Measurements from ENCODE around the gene THAP8. TPM values are rescaled to one million over a fixed set of nuclear protein-coding genes. Genes with fewer than 3 reads are reported as not detected.

Gene THAP8
- total RNA-seq, 1 donor from 2014 or later: 10.1 TPM

DNA sequence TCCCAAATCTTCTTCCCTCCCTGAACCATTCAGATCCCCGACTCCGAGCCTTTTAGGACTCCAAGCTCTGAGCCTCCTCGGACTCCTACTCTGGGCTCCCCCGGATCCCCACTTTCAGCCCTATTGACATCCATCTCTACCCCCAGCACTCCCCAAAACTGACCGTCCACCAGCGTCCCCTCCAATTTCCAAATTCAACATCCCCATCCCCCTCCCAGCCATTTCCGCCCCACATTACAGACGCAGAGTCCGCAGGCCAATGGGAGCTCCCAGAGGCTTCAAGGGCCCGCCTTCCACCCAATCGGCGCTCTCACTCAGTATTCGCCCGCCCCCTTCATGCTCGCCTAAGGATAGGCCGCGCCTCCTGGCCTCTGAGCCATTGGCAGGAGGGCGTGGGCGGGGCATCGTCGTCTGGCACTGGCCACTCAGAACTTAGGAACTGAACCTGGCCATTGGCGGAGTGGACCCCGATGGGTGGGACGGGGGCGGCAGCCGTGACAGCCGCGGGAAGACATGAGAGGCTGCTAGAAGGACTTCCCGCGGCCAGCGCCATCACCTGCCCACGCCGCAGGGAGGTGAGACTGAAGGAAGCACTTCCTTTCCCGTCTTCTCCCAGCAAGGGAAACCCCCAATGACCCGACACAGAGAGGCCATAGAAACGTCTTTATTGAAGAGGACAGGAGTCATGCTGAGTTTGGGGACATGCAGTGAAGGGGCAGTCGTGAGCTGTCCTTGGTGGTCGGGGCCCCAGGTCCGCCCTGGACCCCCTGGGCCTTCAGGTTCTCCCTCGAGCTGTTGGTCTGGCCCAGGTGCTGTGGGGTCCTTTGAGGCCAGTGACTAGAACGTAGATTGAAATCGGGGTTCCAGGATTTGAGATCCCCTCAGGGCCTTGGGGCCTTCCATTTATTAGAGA, 39.8 kb downstream of the THAP8 start, which contains the start of gene ALKBH6:
TSS of gene ALKBH6 (minus strand) at position 202 of the 913 bp plus-strand sequence. CDS start 816 bp downstream, outside the sequence.
- Mint-ChIP-seq H3K27ac (peak within 1 kb of the TSS; percentile 90), H3K9me3 (ENCODE audit: low read depth) (no peaks in the 10 kb centered on the region), H3K27me3 (no peaks in the 10 kb centered on the region), H3K4me1 (ENCODE audit: low read depth) (peaks cover 21% of the 10 kb centered on the region), H3K36me3 (ENCODE audit: insufficient read depth) (no peaks in the 10 kb centered on the region), H3K4me3 (ENCODE audit: low read depth) (peak within 1 kb of the TSS; percentile 99)
- DNase-seq (ENCODE audit: low spot score, unreplicated experiment): peak; percentile 97
- TF ChIP-seq, protein P1, sequence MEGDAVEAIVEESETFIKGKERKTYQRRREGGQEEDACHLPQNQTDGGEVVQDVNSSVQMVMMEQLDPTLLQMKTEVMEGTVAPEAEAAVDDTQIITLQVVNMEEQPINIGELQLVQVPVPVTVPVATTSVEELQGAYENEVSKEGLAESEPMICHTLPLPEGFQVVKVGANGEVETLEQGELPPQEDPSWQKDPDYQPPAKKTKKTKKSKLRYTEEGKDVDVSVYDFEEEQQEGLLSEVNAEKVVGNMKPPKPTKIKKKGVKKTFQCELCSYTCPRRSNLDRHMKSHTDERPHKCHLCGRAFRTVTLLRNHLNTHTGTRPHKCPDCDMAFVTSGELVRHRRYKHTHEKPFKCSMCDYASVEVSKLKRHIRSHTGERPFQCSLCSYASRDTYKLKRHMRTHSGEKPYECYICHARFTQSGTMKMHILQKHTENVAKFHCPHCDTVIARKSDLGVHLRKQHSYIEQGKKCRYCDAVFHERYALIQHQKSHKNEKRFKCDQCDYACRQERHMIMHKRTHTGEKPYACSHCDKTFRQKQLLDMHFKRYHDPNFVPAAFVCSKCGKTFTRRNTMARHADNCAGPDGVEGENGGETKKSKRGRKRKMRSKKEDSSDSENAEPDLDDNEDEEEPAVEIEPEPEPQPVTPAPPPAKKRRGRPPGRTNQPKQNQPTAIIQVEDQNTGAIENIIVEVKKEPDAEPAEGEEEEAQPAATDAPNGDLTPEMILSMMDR (IDR thresholded peaks at IDR 0.05; ENCODE audit: unreplicated experiment): no peak

DNA sequence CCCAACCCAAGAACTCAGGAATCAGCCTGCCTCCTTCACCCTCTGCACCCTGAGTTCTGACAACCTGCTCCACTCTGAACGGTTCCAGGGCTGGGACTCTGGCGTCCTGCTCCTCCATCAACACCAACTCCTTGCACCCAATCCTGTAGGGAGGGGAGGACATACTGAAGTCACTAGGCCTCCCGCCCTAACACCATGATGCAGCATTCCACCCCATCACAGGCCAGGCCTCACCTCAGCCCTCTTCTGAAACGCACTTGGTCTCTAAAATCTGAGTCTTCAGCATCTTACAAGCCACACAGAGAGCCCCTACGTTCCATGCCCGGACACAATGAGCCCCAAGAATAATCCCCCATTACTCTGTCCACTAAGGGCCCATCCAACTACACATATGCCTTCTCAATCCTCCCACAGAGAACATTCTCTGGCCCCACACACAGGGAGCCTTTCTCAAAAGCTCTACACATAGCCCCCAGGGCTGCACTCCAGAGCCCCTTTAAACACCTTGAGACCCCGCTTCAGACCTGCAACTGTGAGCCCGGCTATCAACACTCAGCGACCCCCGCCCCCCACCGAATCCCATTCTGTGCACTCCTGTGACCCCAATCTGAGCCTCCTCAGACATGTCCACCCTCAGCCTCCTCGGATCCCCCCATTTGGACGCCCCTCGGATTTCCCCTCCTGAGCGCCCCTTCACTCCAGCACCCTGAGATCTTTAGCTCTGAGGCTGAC, 40.6 kb downstream of the THAP8 start:
- Mint-ChIP-seq H3K27me3 (no peaks in the 10 kb centered on the region), H3K27ac (peak overlapping the region; percentile 88), H3K36me3 (ENCODE audit: insufficient read depth) (no peaks in the 10 kb centered on the region), H3K9me3 (ENCODE audit: low read depth) (no peaks in the 10 kb centered on the region), H3K4me3 (ENCODE audit: low read depth) (peak overlapping the region; percentile 99), H3K4me1 (ENCODE audit: low read depth) (peaks cover 25% of the 10 kb centered on the region)
- TF ChIP-seq, protein P1 (IDR thresholded peaks at IDR 0.05; ENCODE audit: unreplicated experiment): no peak
- no peak for DNase-seq (ENCODE audit: low spot score, unreplicated experiment)

DNA sequence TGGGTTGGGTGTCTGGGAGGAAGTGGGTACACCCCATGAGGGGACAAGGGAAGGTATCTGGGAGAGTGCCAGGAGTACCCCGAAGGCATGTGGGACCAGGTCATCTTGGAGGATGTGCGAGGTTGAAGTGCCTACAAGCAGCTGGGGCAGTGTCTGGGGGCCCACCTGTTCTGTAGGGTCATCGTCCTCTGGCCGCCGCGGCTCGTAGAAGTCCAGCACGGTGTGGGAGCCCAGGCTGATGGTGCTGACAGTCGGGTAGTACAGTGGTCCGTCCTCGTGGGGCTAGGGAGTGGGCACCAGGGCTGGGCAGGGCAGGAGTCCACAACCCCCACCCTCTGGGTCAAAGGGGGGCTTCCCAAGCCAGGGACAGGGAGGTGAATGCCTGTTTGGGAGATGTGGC, 43.7 kb downstream of the THAP8 start:
- TF ChIP-seq, protein P1 (IDR thresholded peaks at IDR 0.05; ENCODE audit: unreplicated experiment): no peak
- H3K9me3 Mint-ChIP-seq (ENCODE audit: low read depth): no peaks in the 10 kb centered on the region
- no peak for DNase-seq (ENCODE audit: low spot score, unreplicated experiment)
- H3K27ac Mint-ChIP-seq: no peak overlapping the region
- no peaks in the 10 kb centered on the region for H3K27me3 Mint-ChIP-seq
- peaks cover 32% of the 10 kb centered on the region for H3K4me1 Mint-ChIP-seq (ENCODE audit: low read depth)
- no peak overlapping the region for H3K4me3 Mint-ChIP-seq (ENCODE audit: low read depth)
- peaks cover 2% of the 10 kb centered on the region for H3K36me3 Mint-ChIP-seq (ENCODE audit: insufficient read depth)

DNA sequence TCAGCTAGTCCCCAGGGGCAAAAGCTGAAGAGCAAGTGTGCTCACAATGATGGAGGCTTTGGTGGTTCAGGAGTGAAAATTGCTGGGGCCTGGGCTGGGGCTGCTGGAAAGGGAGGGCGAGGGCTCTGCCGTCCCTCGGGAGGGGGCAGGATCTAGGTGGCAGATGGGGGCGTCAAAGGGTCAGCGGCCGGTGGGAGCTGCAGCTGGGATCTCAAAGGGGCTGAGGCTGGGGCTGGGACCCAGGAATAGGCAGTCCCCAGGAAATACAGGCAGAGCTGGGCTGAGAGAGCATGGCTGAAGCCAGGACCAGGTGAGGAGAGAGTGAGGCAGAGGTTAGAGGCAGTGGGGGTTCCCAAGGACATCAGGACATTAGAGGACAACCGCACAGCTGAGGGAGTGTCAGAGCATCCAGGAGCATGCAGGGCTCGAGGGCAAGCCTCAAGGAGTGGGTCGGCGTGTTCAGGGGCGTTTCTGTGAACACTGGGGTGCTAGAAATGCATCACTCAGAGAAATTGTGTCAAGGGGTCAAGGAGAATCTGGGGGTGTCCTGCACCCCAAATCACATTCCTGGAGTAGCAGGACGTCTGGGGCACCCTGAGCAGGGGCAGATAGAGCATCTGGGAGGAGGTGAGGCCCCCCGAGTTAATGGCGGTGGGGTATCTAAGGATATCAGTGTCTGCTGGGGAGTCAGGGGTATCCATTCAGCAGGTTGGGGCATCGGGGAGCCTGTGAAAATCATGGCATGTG, 44.3 kb downstream of the THAP8 start:
- H3K9me3 Mint-ChIP-seq (ENCODE audit: low read depth): no peaks in the 10 kb centered on the region
- H3K4me3 Mint-ChIP-seq (ENCODE audit: low read depth): peak overlapping the region; percentile 67
- no peaks in the 10 kb centered on the region for H3K27me3 Mint-ChIP-seq
- H3K36me3 Mint-ChIP-seq (ENCODE audit: insufficient read depth): peaks cover 6% of the 10 kb centered on the region
- TF ChIP-seq, protein P1 (IDR thresholded peaks at IDR 0.05; ENCODE audit: unreplicated experiment): no peak
- no peak for DNase-seq (ENCODE audit: low spot score, unreplicated experiment)
- peaks cover 32% of the 10 kb centered on the region for H3K4me1 Mint-ChIP-seq (ENCODE audit: low read depth)
- H3K27ac Mint-ChIP-seq: peak overlapping the region; percentile 42

DNA sequence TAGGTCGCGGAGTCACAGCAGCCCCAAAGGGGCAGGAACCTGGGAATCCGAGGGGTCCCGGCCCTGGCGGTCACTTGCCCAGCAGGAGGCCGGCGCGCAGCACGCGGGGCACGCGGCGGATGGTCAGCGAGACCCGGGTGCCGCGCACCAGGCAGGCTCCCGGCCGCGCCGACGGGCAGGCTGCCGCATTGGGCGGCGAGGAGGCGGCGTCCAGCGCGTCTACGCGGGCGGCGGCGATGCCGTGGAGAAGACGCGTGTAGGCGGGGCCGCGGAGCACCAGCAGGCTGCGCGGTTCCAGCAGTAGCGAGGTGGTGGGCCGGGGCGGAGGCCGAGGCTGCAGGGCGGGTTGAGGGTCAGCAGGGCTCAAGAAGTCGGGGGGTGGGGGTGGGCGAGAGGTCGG, 44.9 kb downstream of the THAP8 start:
- H3K36me3 Mint-ChIP-seq (ENCODE audit: insufficient read depth): peaks cover 8% of the 10 kb centered on the region
- peak; percentile 30 for DNase-seq (ENCODE audit: low spot score, unreplicated experiment)
- TF ChIP-seq, protein P1 (IDR thresholded peaks at IDR 0.05; ENCODE audit: unreplicated experiment): peak; percentile 20
- peak overlapping the region; percentile 42 for H3K27ac Mint-ChIP-seq
- peak overlapping the region; percentile 95 for H3K4me3 Mint-ChIP-seq (ENCODE audit: low read depth)
- peaks cover 28% of the 10 kb centered on the region for H3K4me1 Mint-ChIP-seq (ENCODE audit: low read depth)
- no peaks in the 10 kb centered on the region for H3K27me3 Mint-ChIP-seq
- H3K9me3 Mint-ChIP-seq (ENCODE audit: low read depth): no peaks in the 10 kb centered on the region

Measured in progenitor cell of endocrine pancreas (in vitro differentiated cells).